K562 (cell line): ENCODE results near the gene RPL28. TPM values are rescaled to one million over a fixed set of nuclear protein-coding genes. Genes with fewer than 3 reads are reported as not detected.

ENCODE experiments used
- ATAC-seq: fragments of 200-7000 bp; cut with Tn5 transposase; 3 replicates; pipeline ENCODE4 v1.9.1; 2020; ENCODE audit warnings: moderate library complexity
- BruUV-seq: library from RNA; stranded (reverse); fragments of 400-500 nt; replicated peaks from 2 replicates; lab custom pipeline; 2021; lab: Mats Ljungman, UMichigan
- CTCF ChIA-PET: fragments of 300-600 bp; formaldehyde crosslinking; extraction: SDS; loops from one replicate; lab custom pipeline; 2021; ENCODE audit warnings: low intra/inter-chr PET ratio; lab: Yijun Ruan, JAX
- POLR2A ChIA-PET: fragments of 300-600, 350-650 bp; sonication (Branson Sonifier 250); formaldehyde crosslinking; extraction: SDS; loops from one replicate; lab custom pipeline; 2021; ENCODE audit warnings: antibody characterized with exemption, inconsistent platforms; lab: Yijun Ruan, JAX
- DNase-seq, 4 experiments: peaks; one replicate each; pipeline versions ENCODE4 v3.0.0 to v3.0.0-alpha.2; 2011 to 2018; ENCODE audit warnings: low spot score in 3 of 4, mixed read lengths in 3 of 4; ENCODE audit errors: extremely low read depth in 1 of 4
- FAIRE-seq: peaks from 2 replicates; lab custom pipeline; 2011; peaks lifted over from hg19 to GRCh38; lab: Jason Lieb, UNC
- H2AFZ ChIP-seq: 2 replicates; pipeline ENCODE4 v1.6.0; 2011; ENCODE audit warnings: low read depth, low read length, control low read depth, inconsistent platforms
- H3K27ac ChIP-seq: fragments of 200-600 bp; 3 replicates; pipeline ENCODE4 v1.8.0; 2011; ENCODE audit warnings: low read depth, mild to moderate bottlenecking, control low read depth, inconsistent platforms, low read length, moderate library complexity, mixed read lengths; ENCODE audit errors: extremely low read depth
- H3K27me3 ChIP-seq, 2 experiments: fragments of 300-600 bp in 1 of 2; 2 replicates in 1 of 2; 3 replicates in 1 of 2; pipeline versions ENCODE4 v1.6.0 to v1.8.0; 2011; ENCODE audit warnings: inconsistent platforms in 2 of 2, low read length in 2 of 2, mild to moderate bottlenecking in 1 of 2, mixed read lengths in 1 of 2, moderate library complexity in 1 of 2; ENCODE audit not compliant: control insufficient read depth in 2 of 2, insufficient read depth in 2 of 2
- H3K36me3 ChIP-seq: fragments of 300-600 bp; 3 replicates; pipeline ENCODE4 v1.8.0; 2011; ENCODE audit warnings: mild to moderate bottlenecking, low read length, inconsistent platforms; ENCODE audit not compliant: control insufficient read depth, insufficient read depth
- H3K4me1 ChIP-seq, 2 experiments: fragments of 200-600 bp in 1 of 2; replicated peaks in 1 of 2; 2 replicates in 1 of 2; 3 replicates in 1 of 2; pipeline versions ENCODE4 v1.5.1 to v1.8.0; 2011; ENCODE audit warnings: inconsistent platforms in 2 of 2, low read length in 2 of 2, mild to moderate bottlenecking in 1 of 2, mixed read lengths in 1 of 2, moderate library complexity in 1 of 2; ENCODE audit not compliant: control insufficient read depth in 2 of 2, insufficient read depth in 2 of 2
- H3K4me2 ChIP-seq: 2 replicates; pipeline ENCODE4 v1.6.1; 2011; ENCODE audit warnings: low read length, control low read depth, inconsistent platforms, mixed read lengths; ENCODE audit not compliant: insufficient read depth
- H3K4me3 ChIP-seq: fragments of 200-600 bp; sonication (generic), shearing (Covaris generic); 2 replicates; pipeline ENCODE4 v1.5.1; 2016; ENCODE audit warnings: control low read depth, inconsistent platforms
- H3K79me2 ChIP-seq: fragments of 200-600 bp; 3 replicates; pipeline ENCODE4 v1.8.0; 2011; ENCODE audit warnings: low read length, inconsistent platforms; ENCODE audit not compliant: control insufficient read depth, insufficient read depth
- H3K9ac ChIP-seq, 2 experiments: 2 replicates each; pipeline versions ENCODE4 v1.6.0 to v1.6.1; 2011; ENCODE audit warnings: low read depth in 2 of 2, low read length in 2 of 2, control low read depth in 1 of 2, inconsistent platforms in 1 of 2, mild to moderate bottlenecking in 1 of 2, mixed read lengths in 1 of 2; ENCODE audit not compliant: insufficient read depth in 1 of 2
- H3K9me1 ChIP-seq: one replicate; pipeline ENCODE4 v1.6.0; 2011; ENCODE audit warnings: inconsistent platforms, mild to moderate bottlenecking, low read length, moderate library complexity; ENCODE audit not compliant: control insufficient read depth, insufficient read depth
- H3K9me3 ChIP-seq: replicated peaks from 2 replicates; pipeline ENCODE4 v1.5.1; 2011; ENCODE audit warnings: low read depth, low read length, inconsistent platforms; ENCODE audit not compliant: control insufficient read depth, insufficient read depth
- H4K20me1 ChIP-seq: replicated peaks from 2 replicates; pipeline ENCODE4 v1.6.1; 2011; ENCODE audit warnings: low read length, inconsistent platforms, mixed read lengths; ENCODE audit not compliant: control insufficient read depth, insufficient read depth
- BRD9 ChIP-seq: fragments of 450-650 bp; IDR thresholded peaks from 2 replicates; pipeline ENCODE4 v1.6.1; 2018; ENCODE audit warnings: low read depth; ENCODE audit not compliant: partially characterized antibody
- DNMT1 ChIP-seq: fragments of 450-650 bp; IDR thresholded peaks from 2 replicates; pipeline ENCODE4 v1.6.1; 2016; ENCODE audit warnings: antibody characterized with exemption, mild to moderate bottlenecking
- EP300 ChIP-seq: IDR thresholded peaks from 2 replicates; pipeline ENCODE4 v1.6.1; 2012; ENCODE audit warnings: low read length, improper control_type of control experiment
- FOXA3 ChIP-seq, 2 experiments: fragments of 450-650 bp in 1 of 2; sonication (generic) in 1 of 2; formaldehyde crosslinking; IDR thresholded peaks in 1 of 2; conservative IDR thresholded peaks in 1 of 2; 2 replicates each; pipeline versions ENCODE4 v1.4.0 to v1.8.0; 2020 to 2022; ENCODE audit warnings: mild to moderate bottlenecking in 2 of 2, missing genetic modification reagents in 1 of 2
- GTF2E2 ChIP-seq: fragments of 200-800 bp; sonication (Bioruptor generic); IDR thresholded peaks from 2 replicates; pipeline ENCODE4 v1.6.1; 2016; ENCODE audit warnings: missing genetic modification characterization, missing compliant biosample characterization
- LCOR ChIP-seq: sonication (generic); formaldehyde crosslinking; IDR thresholded peaks from 2 replicates; pipeline ENCODE4 v1.8.0; 2022; ENCODE audit warnings: mild to moderate bottlenecking, missing genetic modification reagents
- NFRKB ChIP-seq: fragments of 450-650 bp; IDR thresholded peaks from 2 replicates; pipeline ENCODE4 v1.6.1; 2016; ENCODE audit warnings: low read depth
- NR2C2 ChIP-seq, 2 experiments: fragments of 200-800 bp in 1 of 2; sonication (Bioruptor generic) in 1 of 2; sonication (generic) in 1 of 2; formaldehyde crosslinking in 1 of 2; IDR thresholded peaks; 2 replicates each; pipeline versions ENCODE4 v1.6.1 to v1.8.0; 2016 to 2022; ENCODE audit warnings: mild to moderate bottlenecking in 1 of 2, missing compliant biosample characterization in 1 of 2, missing genetic modification characterization in 1 of 2, missing genetic modification reagents in 1 of 2
- NUFIP1 ChIP-seq: fragments of 450-650 bp; IDR thresholded peaks from 2 replicates; pipeline ENCODE4 v1.6.1; 2018; ENCODE audit not compliant: partially characterized antibody
- POLR2G ChIP-seq: fragments of 200-400 bp; formaldehyde crosslinking; IDR thresholded peaks from 2 replicates; pipeline ENCODE4 v1.6.1; 2017; ENCODE audit warnings: low read depth, mild to moderate bottlenecking, antibody characterized with exemption, low read length, moderate library complexity
- SLC30A9 ChIP-seq: fragments of 250-450 bp; sonication (Bioruptor Pico); IDR thresholded peaks from 2 replicates; pipeline ENCODE4 v1.8.0; 2022; ENCODE audit warnings: mild to moderate bottlenecking, moderate library complexity
- SMARCB1 ChIP-seq: IDR thresholded peaks from 2 replicates; pipeline ENCODE4 v1.6.1; 2011; ENCODE audit warnings: improper control_type of control experiment, low read depth; ENCODE audit not compliant: insufficient read length
- TEAD1 ChIP-seq, 2 experiments: fragments of 450-650 bp in 1 of 2; sonication (generic) in 1 of 2; formaldehyde crosslinking; IDR thresholded peaks; 2 replicates each; pipeline versions ENCODE4 v1.4.0 to v1.8.0; 2020 to 2022; ENCODE audit warnings: mild to moderate bottlenecking in 2 of 2, missing genetic modification reagents in 1 of 2
- ZKSCAN3 ChIP-seq: fragments of 250-450 bp; sonication (Bioruptor Pico); IDR thresholded peaks from 2 replicates; pipeline ENCODE4 v1.4.0; 2020
- WGBS: fragments of 100-300 bp; shearing (Covaris generic); methylation state at CpG from one replicate; pipeline ENCODE4 v1.1.6; 2016; ENCODE audit warnings: low coverage, mixed read lengths; ENCODE audit not compliant: insufficient coverage; ENCODE audit errors: missing lambda C conversion rate; 5-methylcytosine and 5-hydroxymethylcytosine counted together
- in situ Hi-C: fragments of 300-500 bp; cut with MboI; formaldehyde crosslinking; loops from 4 replicates; pipeline ENCODE4 v1.15.0; 2018; ENCODE audit warnings: inconsistent platforms, mixed read lengths
- intact Hi-C: fragments of 100-400 bp; cut with micrococcal nuclease; formaldehyde crosslinking; loops from 2 replicates; pipeline ENCODE4 v1.14.2; 2022
- polyA plus RNA-seq, 8 experiments: library from polyadenylated mRNA; depleted of rRNA in 4 of 8; stranded (reverse) in 5 of 8; unstranded in 3 of 8; fragments of >200 nt; fragmentation: Nextera tagmentation in 2 of 8; fragmentation: Illumina TruSeq in 1 of 8; extraction: Ambion mirVana in 2 of 8; extraction: Trizol in 1 of 8; gene quantifications; 2 replicates each; pipeline versions ENCODE4 v1.2.1 to v1.2.3, GENCODE V29; 2011 to 2014; ENCODE audit warnings: inconsistent platforms in 1 of 8, missing spikeins in 1 of 8
- total RNA-seq, 7 experiments: library from RNA; depleted of rRNA in 6 of 7; stranded (reverse); fragments of >200 nt in 6 of 7; fragmentation: Illumina TruSeq in 2 of 7; extraction: Trizol in 2 of 7; gene quantifications; 2 replicates each; pipeline versions ENCODE4 v1.2.1 to v1.2.3, GENCODE V29; 2011 to 2021; ENCODE audit warnings: low replicate concordance in 1 of 7
- TF ChIP-seq, protein P1 (sequence below): IDR thresholded peaks from 3 replicates; pipeline ENCODE4 v1.6.1; 2011; ENCODE audit warnings: borderline replicate concordance, mild to moderate bottlenecking, moderate library complexity; ENCODE audit not compliant: insufficient read length; ENCODE audit errors: extremely low read depth

Gene RPL28
- total and polyA plus RNA-seq, 9 of the 15 experiments (the other 6 are each of a cell fraction or from before 2014, with no cell fraction given) = 124 to 3,106 (median 622) TPM

DNA sequence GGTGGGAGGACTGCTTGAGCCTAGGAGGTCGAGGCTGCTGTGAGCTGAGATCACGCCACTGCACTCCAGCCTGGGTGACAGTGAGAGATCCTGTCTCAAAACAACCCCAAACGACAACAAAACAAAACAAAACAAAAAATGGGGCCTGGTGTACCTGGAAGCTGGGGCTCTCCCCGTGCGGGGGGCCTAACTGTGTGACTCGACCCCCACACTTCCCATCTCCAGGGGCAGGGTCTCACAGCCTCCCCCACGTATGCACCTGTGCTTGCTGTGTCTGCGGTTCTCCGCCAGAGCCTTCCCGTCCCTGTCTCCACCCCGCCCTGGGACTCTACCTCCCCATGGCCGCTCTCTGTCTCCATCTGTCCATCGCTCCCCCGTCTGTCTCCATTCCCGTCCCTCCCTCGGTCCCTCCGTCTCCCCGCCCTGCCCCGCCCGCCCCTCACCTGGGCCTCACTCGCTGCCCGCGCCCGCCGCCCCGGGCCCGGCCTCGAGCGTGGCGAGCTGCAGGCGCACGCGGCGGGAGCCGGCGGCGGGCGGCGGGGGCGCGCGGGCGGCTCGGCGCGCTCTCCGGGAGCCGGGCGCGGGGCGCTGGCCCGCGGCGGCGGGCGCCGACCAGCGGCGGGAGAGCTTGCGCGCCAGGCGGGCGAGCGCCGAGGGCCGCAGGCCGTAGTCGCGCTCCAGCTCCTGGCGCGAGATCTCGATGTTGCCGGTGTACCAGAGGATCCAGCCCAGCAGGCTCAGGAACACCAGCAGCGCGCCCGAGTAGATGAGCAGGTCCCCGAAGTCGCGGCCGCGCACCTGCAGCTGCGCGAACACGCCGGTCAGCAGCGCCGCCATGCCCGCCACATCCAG is 2.2 kb upstream of the RPL28 start (continued):
- TF ChIP-seq NR2C2 (CRISPR knock-in tag; IDR thresholded peaks at IDR 0.05) (0 out of 2 replicates have a peak, but pooled peaks have one; percentile 45), NR2C2 (tag; IDR thresholded peaks at IDR 0.05) (no peak)
- TF ChIP-seq, all 486 proteins: peak for 48

- peaks cover 39 to 53% of the 10 kb centered on the region in 2 experiments for H3K4me1 ChIP-seq
- 2% methylated on average over 43 of the region's 72 CpGs for WGBS
- TF ChIP-seq GTF2E2 (no peak), TEAD1 (CRISPR knock-in tag; IDR thresholded peaks at IDR 0.05) (0 out of 4 replicates have a peak, but pooled peaks of 1 of the 2 experiments have one; percentile 27), FOXA3 (CRISPR knock-in tag; conservative IDR thresholded peaks at IDR 0.05 in 1 of 2, IDR thresholded peaks at IDR 0.05 in 1 of 2) (no peak), NUFIP1 (no peak), SMARCB1 (no peak), POLR2G (peak; percentile 63), ZKSCAN3 (no peak), DNMT1 (no peak), NFRKB (peak; percentile 59; the same call in 1 of the 2 replicates), EP300 (no peak), LCOR (no peak; the same call in 1 of the 2 replicates), BRD9 (no peak), SLC30A9 (CRISPR knock-in tag) (no peak)
- TF ChIP-seq, protein P1, sequence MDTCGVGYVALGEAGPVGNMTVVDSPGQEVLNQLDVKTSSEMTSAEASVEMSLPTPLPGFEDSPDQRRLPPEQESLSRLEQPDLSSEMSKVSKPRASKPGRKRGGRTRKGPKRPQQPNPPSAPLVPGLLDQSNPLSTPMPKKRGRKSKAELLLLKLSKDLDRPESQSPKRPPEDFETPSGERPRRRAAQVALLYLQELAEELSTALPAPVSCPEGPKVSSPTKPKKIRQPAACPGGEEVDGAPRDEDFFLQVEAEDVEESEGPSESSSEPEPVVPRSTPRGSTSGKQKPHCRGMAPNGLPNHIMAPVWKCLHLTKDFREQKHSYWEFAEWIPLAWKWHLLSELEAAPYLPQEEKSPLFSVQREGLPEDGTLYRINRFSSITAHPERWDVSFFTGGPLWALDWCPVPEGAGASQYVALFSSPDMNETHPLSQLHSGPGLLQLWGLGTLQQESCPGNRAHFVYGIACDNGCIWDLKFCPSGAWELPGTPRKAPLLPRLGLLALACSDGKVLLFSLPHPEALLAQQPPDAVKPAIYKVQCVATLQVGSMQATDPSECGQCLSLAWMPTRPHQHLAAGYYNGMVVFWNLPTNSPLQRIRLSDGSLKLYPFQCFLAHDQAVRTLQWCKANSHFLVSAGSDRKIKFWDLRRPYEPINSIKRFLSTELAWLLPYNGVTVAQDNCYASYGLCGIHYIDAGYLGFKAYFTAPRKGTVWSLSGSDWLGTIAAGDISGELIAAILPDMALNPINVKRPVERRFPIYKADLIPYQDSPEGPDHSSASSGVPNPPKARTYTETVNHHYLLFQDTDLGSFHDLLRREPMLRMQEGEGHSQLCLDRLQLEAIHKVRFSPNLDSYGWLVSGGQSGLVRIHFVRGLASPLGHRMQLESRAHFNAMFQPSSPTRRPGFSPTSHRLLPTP = no peak
Observed at GRCh38 chr19:55384131-55384919, 1.4 kb upstream of the RPL28 start, which contains the start of gene TMEM238. Gene TMEM238, minus strand, starts transcription at chr19:55384292. Its CDS starts 33 bp downstream, at chr19:55384259.

More at GRCh38 chr19:55384131-55384919, 1.4 kb upstream of the RPL28 start, which contains the start of gene TMEM238:
- POLR2A ChIA-PET = interaction anchor here (0.5 to 12.9 kb wide), 24 partner anchors 9 to 297 kb away, joined by 3 to 195 read pairs (median 3); partner anchors contain the start of genes HSPBP1, ISOC2, KMT5C and PTPRH
- FAIRE-seq (peak; percentile 11), DNase-seq (peak in 3 of 4 experiments; percentile 55 to 72 (median 56)), ATAC-seq (peak; percentile 15)
- Histone ChIP-seq H3K9ac (peak within 1 kb of the TSS; percentile 94 to 97), H3K9me3 (no peaks in the 10 kb centered on the region; the same call in 1 of the 2 replicates), H4K20me1 (peaks cover 33% of the 10 kb centered on the region), H3K9me1 (peaks cover 8% of the 10 kb centered on the region), H3K4me2 (peak within 1 kb of the TSS; percentile 94), H3K27me3 (no peaks in the 10 kb centered on the region), H3K4me3 (peak within 1 kb of the TSS; percentile 77), H3K36me3 (peaks cover 34% of the 10 kb centered on the region), H2AFZ (peak within 1 kb of the TSS; percentile 99), H3K27ac (peak within 1 kb of the TSS; percentile 97), H3K79me2 (peaks cover 67% of the 10 kb centered on the region)
- in situ Hi-C loops (no loop called here), intact Hi-C loops (loop anchor here (2.0 kb wide), 1 partner anchor 168 kb away; no protein-coding TSS in a partner anchor)
- no TSS peak for BruUV-seq
- CTCF ChIA-PET = no interaction called here
